Measurements from ENCODE around the gene DYSF.
"Not testable (repeated sequence)": the region's sequence is repeated elsewhere in the genome, so short reads cannot be mapped to it uniquely, and the experiment has no call there.

DYSF gene

DNA sequence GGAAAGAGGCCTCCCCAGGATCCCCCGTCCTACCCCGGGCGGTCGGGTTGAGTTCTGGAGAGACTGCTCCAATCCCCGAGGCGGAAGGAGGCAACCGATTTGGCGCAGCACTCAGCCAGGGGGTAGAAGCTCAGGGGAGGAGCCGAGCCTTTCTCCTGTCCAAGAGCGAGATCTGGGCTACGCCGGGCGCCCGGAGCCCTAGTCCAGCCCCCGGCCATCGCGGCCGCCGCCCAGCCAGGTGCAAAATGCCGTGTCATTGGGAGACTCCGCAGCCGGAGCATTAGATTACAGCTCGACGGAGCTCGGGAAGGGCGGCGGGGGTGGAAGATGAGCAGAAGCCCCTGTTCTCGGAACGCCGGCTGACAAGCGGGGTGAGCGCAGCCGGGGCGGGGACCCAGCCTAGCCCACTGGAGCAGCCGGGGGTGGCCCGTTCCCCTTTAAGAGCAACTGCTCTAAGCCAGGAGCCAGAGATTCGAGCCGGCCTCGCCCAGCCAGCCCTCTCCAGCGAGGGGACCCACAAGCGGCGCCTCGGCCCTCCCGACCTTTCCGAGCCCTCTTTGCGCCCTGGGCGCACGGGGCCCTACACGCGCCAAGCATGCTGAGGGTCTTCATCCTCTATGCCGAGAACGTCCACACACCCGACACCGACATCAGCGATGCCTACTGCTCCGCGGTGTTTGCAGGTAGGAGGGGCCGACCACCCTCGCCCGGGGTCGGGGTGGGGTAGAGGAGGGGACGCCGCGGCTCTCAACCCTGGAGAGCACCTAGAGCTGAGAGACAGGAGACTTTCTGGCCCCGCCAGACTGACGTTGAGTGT is at the start of gene DYSF:
Gene DYSF, plus strand, starts transcription at position 158 of the 817 bp plus-strand sequence.
- DNase-seq = peak; percentile 41

- no peak for DNase-seq
These were observed 43.8 kb upstream of the DYSF start for GRCh38 chr2:71409611-71410010.

DNA sequence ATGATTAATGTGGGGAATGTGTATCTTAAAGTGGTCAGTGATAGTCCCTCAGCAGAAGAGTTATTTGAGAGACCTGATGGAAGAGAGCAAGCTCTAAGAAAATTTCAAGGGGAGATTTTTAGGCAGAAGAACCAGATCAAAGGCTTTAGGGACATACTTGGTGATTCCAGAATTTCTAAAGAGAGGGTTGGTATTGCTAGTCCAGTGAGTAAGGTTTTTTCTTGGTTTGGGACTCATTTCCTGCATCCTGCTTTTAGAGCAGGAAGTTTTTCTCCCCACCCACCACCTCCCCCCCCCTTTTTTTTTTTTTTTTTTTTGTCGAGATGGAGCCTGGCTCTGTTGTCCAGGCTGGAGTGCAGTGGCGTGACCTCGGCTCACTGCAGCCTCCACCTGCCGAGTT is 42.7 kb upstream of the DYSF start:
- DNase-seq = no peak

GRCh38 chr2:71416866-71417265 is 36.5 kb upstream of the DYSF start:
- DNase-seq = not testable (repeated sequence)

DNA sequence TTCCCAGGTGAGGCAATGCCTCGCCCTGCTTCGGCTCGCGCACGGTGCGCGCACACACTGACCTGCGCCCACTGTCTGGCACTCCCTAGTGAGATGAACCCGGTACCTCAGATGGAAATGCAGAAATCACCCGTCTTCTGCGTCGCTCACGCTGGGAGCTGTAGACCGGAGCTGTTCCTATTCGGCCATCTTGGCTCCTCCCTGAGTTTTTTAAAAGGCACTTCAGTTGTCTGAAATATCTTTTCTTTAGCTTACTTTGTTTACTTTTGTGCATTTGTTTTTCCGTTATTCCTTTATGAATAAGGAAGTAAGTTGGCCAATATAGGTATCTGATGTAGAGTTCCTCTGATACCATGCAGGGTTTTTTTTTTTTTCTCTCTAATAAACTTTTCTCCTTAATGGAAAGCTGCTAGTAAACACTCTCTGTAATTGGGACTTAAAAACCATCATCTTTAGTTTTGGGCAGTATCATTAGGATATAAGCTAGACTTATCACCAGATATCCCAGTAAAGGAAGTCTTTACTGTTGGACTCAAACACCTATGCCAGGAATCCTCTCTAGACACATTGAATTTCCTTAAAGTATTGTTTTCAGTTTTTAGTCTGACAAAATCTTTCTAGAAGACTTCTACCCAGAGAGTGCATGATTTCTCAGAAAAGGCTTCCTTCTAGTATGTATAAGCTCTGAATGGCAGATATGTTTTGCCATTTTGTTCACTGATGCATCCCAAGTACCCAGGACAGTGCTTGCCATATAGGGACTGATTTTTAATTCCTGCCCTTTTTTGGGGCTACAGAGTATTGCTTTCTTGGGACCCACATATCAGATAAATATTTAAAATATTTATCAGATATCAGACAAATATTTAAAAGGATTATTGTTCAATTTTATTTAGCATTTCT is 35.8 kb upstream of the DYSF start:
- peak; percentile 57 for DNase-seq

DNA sequence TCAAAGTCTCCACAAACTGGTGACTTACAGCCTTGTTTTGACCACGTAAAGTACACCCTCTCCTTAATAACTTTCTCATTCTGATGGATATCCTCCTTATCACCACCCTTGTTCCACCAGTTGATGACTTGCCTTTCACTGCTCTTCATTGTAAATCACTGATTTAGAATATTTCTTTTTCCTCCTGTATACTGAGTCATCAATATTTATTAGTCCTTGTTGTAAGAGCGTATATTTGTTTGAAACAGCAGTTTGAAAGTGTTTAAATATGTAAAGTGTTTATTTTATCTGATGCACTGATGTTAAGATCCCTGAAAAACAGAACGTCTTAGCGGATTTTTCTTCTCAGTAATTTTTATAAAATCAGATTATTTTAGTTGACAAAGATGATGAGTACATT is 34.2 kb upstream of the DYSF start:
- peak; percentile 1 for DNase-seq

DNA sequence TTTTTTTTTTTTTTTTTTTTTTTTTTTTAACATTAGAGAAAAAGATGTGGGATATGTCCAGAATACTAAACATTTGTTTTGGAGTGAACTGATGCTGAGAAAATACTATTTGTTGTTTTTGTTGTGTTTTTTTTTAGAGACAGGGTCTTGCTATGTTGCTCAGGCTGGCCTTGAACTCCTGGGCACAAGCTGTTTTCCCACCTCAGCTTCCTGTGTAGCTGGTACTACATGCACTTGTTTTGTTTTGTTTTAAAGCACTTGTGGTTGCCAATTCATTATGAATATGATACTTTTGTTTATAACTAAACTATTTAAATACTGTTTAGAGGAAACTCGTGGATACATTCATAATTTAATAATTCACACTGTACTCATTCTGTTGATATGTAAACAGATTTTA is 33.4 kb upstream of the DYSF start:
- no peak for DNase-seq

DNA sequence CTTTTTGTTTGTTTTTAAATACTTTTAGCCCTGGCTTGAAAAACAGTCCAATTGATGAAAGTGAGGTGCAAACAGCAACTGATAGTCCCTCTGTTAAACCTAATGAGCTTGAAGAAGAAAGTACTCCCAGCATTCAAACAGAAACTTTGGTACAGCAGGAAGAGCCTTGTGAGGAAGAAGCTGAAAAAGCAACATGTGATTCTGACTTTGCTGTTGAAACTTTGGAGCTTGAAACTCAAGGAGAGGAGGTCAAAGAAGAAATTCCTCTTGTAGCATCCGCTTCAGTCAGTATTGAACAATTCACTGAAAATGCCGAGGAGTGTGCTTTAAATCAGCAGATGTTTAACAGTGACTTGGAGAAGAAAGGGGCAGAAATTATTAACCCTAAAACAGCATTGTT is 30.6 kb upstream of the DYSF start:
- DNase-seq = no peak

- DNase-seq = no peak
These were observed 29.4 kb upstream of the DYSF start for GRCh38 chr2:71423817-71424420.

DNA sequence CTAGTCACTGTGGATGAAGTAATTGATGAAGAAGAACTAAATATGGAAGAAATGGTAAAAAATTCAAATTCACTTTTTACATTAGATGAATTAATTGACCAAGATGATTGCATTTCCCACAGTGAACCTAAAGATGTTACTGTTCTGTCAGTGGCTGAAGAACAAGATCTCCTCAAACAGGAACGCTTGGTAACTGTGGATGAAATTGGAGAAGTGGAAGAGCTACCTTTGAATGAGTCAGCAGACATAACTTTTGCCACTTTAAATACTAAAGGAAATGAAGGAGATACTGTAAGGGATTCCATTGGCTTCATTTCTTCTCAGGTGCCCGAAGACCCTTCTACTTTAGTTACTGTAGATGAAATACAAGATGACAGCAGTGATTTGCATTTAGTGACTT is 26.6 kb upstream of the DYSF start:
- no peak for DNase-seq

GRCh38 chr2:71428472-71429383 is 24.6 kb upstream of the DYSF start:
- no peak for DNase-seq

GRCh38 chr2:71445142-71445541 is 8.2 kb upstream of the DYSF start:
- DNase-seq = not testable (repeated sequence)

- DNase-seq = no peak
These were observed 6.9 kb upstream of the DYSF start for GRCh38 chr2:71446505-71446904.

DNA sequence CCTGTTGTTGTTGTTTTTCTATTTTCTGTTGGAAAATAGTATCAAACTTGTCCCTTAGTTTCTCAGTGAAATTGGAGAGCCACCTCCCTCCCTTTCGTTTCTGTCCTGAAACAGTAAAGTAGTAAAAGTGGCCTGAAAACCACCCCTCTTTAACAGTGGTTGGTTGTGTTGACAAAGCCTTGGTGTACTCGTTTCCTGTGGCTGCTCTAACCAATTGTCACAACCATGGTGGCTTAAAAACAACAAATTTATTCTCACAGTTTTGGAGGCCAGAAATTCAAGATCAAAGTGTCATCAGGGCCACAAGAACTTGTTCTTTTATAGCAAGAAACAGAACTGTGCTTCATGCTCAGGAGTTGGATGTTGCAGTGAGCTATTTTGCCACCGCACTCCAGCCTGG is 4.0 kb upstream of the DYSF start:
- no peak for DNase-seq

GRCh38 chr2:71451705-71452104 is 1.7 kb upstream of the DYSF start:
- no peak for DNase-seq

DNA sequence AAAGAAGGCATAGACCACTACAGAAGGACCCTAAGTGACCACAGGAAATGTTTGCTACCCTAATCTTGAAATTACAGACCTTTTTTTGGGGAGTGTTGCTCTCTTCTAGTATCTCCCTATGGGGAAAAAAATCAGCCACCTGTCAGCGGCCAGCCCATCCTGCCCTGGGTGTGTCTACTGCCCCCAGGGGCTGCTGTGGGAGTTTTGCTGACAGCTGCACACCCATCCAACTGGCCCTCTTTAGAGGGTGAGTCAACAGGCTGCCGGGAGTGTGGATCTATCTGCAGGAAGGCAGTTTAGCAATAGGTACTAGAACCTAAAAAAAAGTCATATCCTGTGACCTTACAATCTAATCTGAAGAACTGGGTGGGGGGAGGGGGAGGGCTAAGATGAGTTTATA is 796 bp upstream of the DYSF start:
- DNase-seq = peak; percentile 70

DNA sequence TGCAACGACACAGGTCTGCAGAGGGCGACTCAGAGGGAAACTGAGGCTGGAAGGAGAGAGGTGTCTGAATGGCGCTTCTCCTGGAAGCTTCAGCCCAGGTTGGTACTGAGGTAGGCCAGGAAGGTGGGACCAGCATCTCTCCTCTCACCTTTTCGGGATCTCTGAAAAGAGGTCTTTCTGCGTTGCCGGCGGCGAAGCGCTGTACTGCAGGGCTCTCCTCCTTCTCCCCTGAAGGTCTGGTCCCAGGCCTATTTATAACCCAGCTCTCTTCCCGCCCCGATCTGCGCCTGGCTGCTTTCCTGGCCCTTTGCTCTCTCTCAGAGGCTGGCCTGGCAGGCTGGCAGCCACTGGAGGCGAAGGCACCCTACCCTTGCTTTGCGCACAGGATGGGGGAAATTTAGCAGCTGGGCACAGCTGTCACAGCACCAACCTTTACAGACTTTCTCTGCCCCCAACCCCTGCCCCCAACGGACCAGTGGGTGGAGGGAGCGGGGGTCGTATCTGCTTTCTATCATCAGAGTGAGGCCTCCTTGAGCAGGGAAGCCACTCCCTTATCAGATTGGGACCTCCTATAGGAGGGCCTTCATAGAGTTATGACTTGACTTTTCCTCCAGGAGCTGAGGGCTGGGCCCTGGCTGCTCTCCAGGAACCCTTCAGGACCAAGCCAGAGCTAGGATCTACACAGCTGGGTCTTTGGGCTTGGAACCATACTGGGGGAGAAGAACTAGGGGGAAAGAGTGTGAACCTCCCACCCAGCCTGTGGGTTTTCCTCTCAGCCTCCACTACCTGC is 1.1 kb downstream of the DYSF start:
- DNase-seq = no peak

DNA sequence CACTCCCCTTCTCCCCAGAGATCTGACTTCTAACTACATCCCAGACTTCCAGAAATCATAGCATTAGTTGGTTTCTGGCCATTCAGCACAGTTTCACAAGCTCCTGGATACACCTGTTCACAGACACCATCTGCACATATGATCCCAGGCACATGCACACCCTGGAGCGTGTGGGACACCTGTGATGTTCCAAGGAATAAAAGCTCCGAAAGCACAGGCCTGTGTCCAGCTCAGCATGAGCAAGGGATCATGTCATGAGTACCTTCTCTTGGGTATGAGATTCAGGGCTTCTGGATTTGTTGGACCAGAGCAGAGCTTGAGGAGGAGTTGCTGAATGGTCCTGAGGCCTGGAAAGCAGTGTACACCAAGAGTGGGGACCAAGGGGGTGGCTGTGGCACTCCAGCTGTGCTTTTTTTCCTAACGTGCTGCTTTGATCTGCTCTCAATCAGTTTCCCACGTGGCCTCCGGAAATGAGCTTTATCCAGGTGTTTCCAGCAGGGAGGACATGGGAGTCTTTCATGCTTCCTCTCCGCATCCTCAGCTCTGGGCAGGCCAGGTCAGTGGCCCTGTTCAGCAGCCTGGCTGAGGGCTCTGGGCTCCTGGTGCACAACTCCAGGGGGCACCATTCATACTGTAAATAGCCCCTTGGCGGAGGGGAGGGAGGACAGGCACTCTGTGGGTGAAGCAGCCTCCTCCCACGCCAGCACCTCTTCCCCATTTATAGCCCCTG is 1.8 kb downstream of the DYSF start:
- no peak for DNase-seq

- DNase-seq = no peak
These were observed 2.6 kb downstream of the DYSF start for GRCh38 chr2:71455741-71456569.

DNA sequence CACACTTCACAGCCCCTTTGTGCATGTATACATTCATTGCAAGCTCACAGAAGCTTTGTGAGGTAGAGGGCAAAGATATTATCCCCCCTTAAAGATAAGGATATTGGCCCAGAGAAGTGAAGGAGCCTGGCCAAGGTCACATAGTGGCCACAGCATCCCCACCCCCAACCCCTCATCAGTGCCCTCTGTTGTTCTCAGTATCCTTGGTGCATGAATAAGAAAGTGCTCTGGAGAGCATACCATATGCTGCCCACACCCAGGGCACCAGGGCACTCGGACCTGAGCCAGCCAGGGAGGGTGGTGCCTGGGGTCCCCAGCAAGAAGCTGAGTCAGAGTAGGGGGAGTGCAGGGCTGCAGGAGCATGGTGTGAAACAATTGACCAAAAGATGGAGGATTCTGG is 3.3 kb downstream of the DYSF start:
- no peak for DNase-seq
